K562 (cell line): ENCODE data around the gene ABLIM1. TPM values are rescaled to one million over a fixed set of nuclear protein-coding genes. Genes with fewer than 3 reads are reported as not detected.

Experiments used
- ATAC-seq: fragments of 200-7000 bp; cut with Tn5 transposase; 3 replicates; pipeline ENCODE4 v1.9.1; 2020; ENCODE audit warnings: moderate library complexity
- BruUV-seq: library from RNA; stranded (reverse); fragments of 400-500 nt; replicated peaks from 2 replicates; lab custom pipeline; 2021; lab: Mats Ljungman, UMichigan
- CTCF ChIA-PET: fragments of 300-600 bp; formaldehyde crosslinking; extraction: SDS; loops from one replicate; lab custom pipeline; 2021; ENCODE audit warnings: low intra/inter-chr PET ratio; lab: Yijun Ruan, JAX
- POLR2A ChIA-PET: fragments of 300-600, 350-650 bp; sonication (Branson Sonifier 250); formaldehyde crosslinking; extraction: SDS; loops from one replicate; lab custom pipeline; 2021; ENCODE audit warnings: antibody characterized with exemption, inconsistent platforms; lab: Yijun Ruan, JAX
- DNase-seq, 4 experiments: peaks; one replicate each; pipeline versions ENCODE4 v3.0.0 to v3.0.0-alpha.2; 2011 to 2018; ENCODE audit warnings: low spot score in 3 of 4, mixed read lengths in 3 of 4; ENCODE audit errors: extremely low read depth in 1 of 4
- FAIRE-seq: peaks from 2 replicates; lab custom pipeline; 2011; peaks lifted over from hg19 to GRCh38; lab: Jason Lieb, UNC
- H2AFZ ChIP-seq: 2 replicates; pipeline ENCODE4 v1.6.0; 2011; ENCODE audit warnings: low read depth, low read length, control low read depth, inconsistent platforms
- H3K27ac ChIP-seq: fragments of 200-600 bp; 3 replicates; pipeline ENCODE4 v1.8.0; 2011; ENCODE audit warnings: low read depth, mild to moderate bottlenecking, control low read depth, inconsistent platforms, low read length, moderate library complexity, mixed read lengths; ENCODE audit errors: extremely low read depth
- H3K27me3 ChIP-seq, 2 experiments: fragments of 300-600 bp in 1 of 2; 2 replicates in 1 of 2; 3 replicates in 1 of 2; pipeline versions ENCODE4 v1.6.0 to v1.8.0; 2011; ENCODE audit warnings: inconsistent platforms in 2 of 2, low read length in 2 of 2, mild to moderate bottlenecking in 1 of 2, mixed read lengths in 1 of 2, moderate library complexity in 1 of 2; ENCODE audit not compliant: control insufficient read depth in 2 of 2, insufficient read depth in 2 of 2
- H3K36me3 ChIP-seq: fragments of 300-600 bp; 3 replicates; pipeline ENCODE4 v1.8.0; 2011; ENCODE audit warnings: mild to moderate bottlenecking, low read length, inconsistent platforms; ENCODE audit not compliant: control insufficient read depth, insufficient read depth
- H3K4me1 ChIP-seq, 2 experiments: fragments of 200-600 bp in 1 of 2; replicated peaks in 1 of 2; 2 replicates in 1 of 2; 3 replicates in 1 of 2; pipeline versions ENCODE4 v1.5.1 to v1.8.0; 2011; ENCODE audit warnings: inconsistent platforms in 2 of 2, low read length in 2 of 2, mild to moderate bottlenecking in 1 of 2, mixed read lengths in 1 of 2, moderate library complexity in 1 of 2; ENCODE audit not compliant: control insufficient read depth in 2 of 2, insufficient read depth in 2 of 2
- H3K4me2 ChIP-seq: 2 replicates; pipeline ENCODE4 v1.6.1; 2011; ENCODE audit warnings: low read length, control low read depth, inconsistent platforms, mixed read lengths; ENCODE audit not compliant: insufficient read depth
- H3K4me3 ChIP-seq: fragments of 200-600 bp; sonication (generic), shearing (Covaris generic); 2 replicates; pipeline ENCODE4 v1.5.1; 2016; ENCODE audit warnings: control low read depth, inconsistent platforms
- H3K79me2 ChIP-seq: fragments of 200-600 bp; 3 replicates; pipeline ENCODE4 v1.8.0; 2011; ENCODE audit warnings: low read length, inconsistent platforms; ENCODE audit not compliant: control insufficient read depth, insufficient read depth
- H3K9ac ChIP-seq, 2 experiments: 2 replicates each; pipeline versions ENCODE4 v1.6.0 to v1.6.1; 2011; ENCODE audit warnings: low read depth in 2 of 2, low read length in 2 of 2, control low read depth in 1 of 2, inconsistent platforms in 1 of 2, mild to moderate bottlenecking in 1 of 2, mixed read lengths in 1 of 2; ENCODE audit not compliant: insufficient read depth in 1 of 2
- H3K9me1 ChIP-seq: one replicate; pipeline ENCODE4 v1.6.0; 2011; ENCODE audit warnings: inconsistent platforms, mild to moderate bottlenecking, low read length, moderate library complexity; ENCODE audit not compliant: control insufficient read depth, insufficient read depth
- H3K9me3 ChIP-seq: replicated peaks from 2 replicates; pipeline ENCODE4 v1.5.1; 2011; ENCODE audit warnings: low read depth, low read length, inconsistent platforms; ENCODE audit not compliant: control insufficient read depth, insufficient read depth
- H4K20me1 ChIP-seq: replicated peaks from 2 replicates; pipeline ENCODE4 v1.6.1; 2011; ENCODE audit warnings: low read length, inconsistent platforms, mixed read lengths; ENCODE audit not compliant: control insufficient read depth, insufficient read depth
- ETV5 ChIP-seq: sonication (generic); formaldehyde crosslinking; IDR thresholded peaks from 2 replicates; pipeline ENCODE4 v1.4.0; 2020; ENCODE audit warnings: low read depth, mild to moderate bottlenecking, missing genetic modification reagents
- RB1 ChIP-seq: fragments of 450-650 bp; IDR thresholded peaks from 2 replicates; pipeline ENCODE4 v1.6.1; 2017; ENCODE audit warnings: low read depth, mild to moderate bottlenecking
- ZNF57 ChIP-seq: fragments of 450-650 bp; formaldehyde crosslinking; IDR thresholded peaks from 2 replicates; pipeline ENCODE4 v1.4.0; 2020; ENCODE audit warnings: mild to moderate bottlenecking, moderate library complexity
- ZNF699 ChIP-seq: fragments of 250-450 bp; sonication (Bioruptor Pico); IDR thresholded peaks from 2 replicates; pipeline ENCODE4 v1.8.0; 2021; ENCODE audit warnings: mild to moderate bottlenecking, moderate library complexity; ENCODE audit not compliant: insufficient replicate concordance
- WGBS: fragments of 100-300 bp; shearing (Covaris generic); methylation state at CpG from one replicate; pipeline ENCODE4 v1.1.6; 2016; ENCODE audit warnings: low coverage, mixed read lengths; ENCODE audit not compliant: insufficient coverage; ENCODE audit errors: missing lambda C conversion rate; 5-methylcytosine and 5-hydroxymethylcytosine counted together
- in situ Hi-C: fragments of 300-500 bp; cut with MboI; formaldehyde crosslinking; loops from 4 replicates; pipeline ENCODE4 v1.15.0; 2018; ENCODE audit warnings: inconsistent platforms, mixed read lengths
- intact Hi-C: fragments of 100-400 bp; cut with micrococcal nuclease; formaldehyde crosslinking; loops from 2 replicates; pipeline ENCODE4 v1.14.2; 2022
- polyA plus RNA-seq, 8 experiments: library from polyadenylated mRNA; depleted of rRNA in 4 of 8; stranded (reverse) in 5 of 8; unstranded in 3 of 8; fragments of >200 nt; fragmentation: Nextera tagmentation in 2 of 8; fragmentation: Illumina TruSeq in 1 of 8; extraction: Ambion mirVana in 2 of 8; extraction: Trizol in 1 of 8; gene quantifications; 2 replicates each; pipeline versions ENCODE4 v1.2.1 to v1.2.3, GENCODE V29; 2011 to 2014; ENCODE audit warnings: inconsistent platforms in 1 of 8, missing spikeins in 1 of 8
- total RNA-seq, 7 experiments: library from RNA; depleted of rRNA in 6 of 7; stranded (reverse); fragments of >200 nt in 6 of 7; fragmentation: Illumina TruSeq in 2 of 7; extraction: Trizol in 2 of 7; gene quantifications; 2 replicates each; pipeline versions ENCODE4 v1.2.1 to v1.2.3, GENCODE V29; 2011 to 2021; ENCODE audit warnings: low replicate concordance in 1 of 7
- TF ChIP-seq, protein P1 (sequence below): sonication (generic); formaldehyde crosslinking; IDR thresholded peaks from 2 replicates; pipeline ENCODE4 v1.8.1; 2022; ENCODE audit warnings: missing genetic modification reagents
- TF ChIP-seq, protein P2 (sequence below): fragments of 250-450 bp; sonication (Bioruptor Pico); IDR thresholded peaks from 2 replicates; pipeline ENCODE4 v1.5.0; 2021

ABLIM1 gene
- total and polyA plus RNA-seq, 9 of the 15 experiments (the other 6 are each of a cell fraction or from before 2014, with no cell fraction given): 0.07 to 0.49 (median 0.14) TPM; not detected in 6

DNA sequence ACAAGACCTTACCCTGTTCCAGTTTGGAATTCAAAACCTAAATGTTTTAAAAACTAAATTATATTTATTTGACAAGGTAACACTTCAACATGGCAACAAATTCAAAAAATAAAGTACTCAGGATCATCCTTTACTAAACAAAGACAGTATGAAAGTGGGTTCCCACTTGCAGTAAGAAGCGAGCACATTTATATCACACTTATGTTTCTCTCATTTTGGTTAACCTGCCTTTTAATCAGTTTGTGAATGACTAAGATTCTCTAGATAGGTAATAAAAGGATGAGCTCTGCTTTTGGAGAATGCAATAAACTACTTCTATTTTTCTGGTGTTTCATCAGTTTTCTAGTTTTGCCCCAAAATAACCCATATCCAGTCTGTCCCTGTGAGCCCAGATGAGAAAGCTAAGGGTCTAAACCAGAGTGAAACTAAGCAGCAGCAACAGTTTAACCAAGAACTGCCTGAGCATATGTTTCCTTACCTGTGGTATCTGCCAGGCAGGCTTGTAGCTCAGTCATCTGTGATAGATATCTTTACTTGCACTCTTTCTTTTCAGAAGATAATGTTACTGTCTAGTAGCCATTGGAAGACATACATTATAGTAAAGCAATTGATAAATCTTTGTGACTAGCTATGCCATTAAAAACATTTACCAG, 64.1 kb downstream of the ABLIM1 start:
- Histone ChIP-seq H3K4me3 (no peak overlapping the region), H3K36me3 (no peaks in the 10 kb centered on the region), H3K9me1 (no peaks in the 10 kb centered on the region), H3K27me3 (no peaks in the 10 kb centered on the region), H3K79me2 (no peaks in the 10 kb centered on the region), H3K27ac (no peak overlapping the region), H2AFZ (no peak overlapping the region), H3K9ac (no peak overlapping the region), H3K9me3 (no peaks in the 10 kb centered on the region), H4K20me1 (no peaks in the 10 kb centered on the region), H3K4me1 (no peaks in the 10 kb centered on the region), H3K4me2 (no peak overlapping the region)
- in situ Hi-C loops: no loop called here
- intact Hi-C loops: no loop called here
- BruUV-seq: no TSS peak
- ChIA-PET CTCF (no interaction called here), POLR2A (no interaction called here)
- no peak for ATAC-seq
- TF ChIP-seq ZNF57 (CRISPR knock-in tag) (no peak), ZNF699 (no peak), ETV5 (CRISPR knock-in tag) (no peak), RB1 (no peak)
- TF ChIP-seq, protein P1, sequence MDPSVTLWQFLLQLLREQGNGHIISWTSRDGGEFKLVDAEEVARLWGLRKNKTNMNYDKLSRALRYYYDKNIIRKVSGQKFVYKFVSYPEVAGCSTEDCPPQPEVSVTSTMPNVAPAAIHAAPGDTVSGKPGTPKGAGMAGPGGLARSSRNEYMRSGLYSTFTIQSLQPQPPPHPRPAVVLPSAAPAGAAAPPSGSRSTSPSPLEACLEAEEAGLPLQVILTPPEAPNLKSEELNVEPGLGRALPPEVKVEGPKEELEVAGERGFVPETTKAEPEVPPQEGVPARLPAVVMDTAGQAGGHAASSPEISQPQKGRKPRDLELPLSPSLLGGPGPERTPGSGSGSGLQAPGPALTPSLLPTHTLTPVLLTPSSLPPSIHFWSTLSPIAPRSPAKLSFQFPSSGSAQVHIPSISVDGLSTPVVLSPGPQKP (CRISPR knock-in tag): no peak
- TF ChIP-seq, protein P2, sequence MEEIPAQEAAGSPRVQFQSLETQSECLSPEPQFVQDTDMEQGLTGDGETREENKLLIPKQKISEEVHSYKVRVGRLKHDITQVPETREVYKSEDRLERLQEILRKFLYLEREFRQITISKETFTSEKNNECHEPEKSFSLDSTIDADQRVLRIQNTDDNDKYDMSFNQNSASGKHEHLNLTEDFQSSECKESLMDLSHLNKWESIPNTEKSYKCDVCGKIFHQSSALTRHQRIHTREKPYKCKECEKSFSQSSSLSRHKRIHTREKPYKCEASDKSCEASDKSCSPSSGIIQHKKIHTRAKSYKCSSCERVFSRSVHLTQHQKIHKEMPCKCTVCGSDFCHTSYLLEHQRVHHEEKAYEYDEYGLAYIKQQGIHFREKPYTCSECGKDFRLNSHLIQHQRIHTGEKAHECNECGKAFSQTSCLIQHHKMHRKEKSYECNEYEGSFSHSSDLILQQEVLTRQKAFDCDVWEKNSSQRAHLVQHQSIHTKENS (CRISPR knock-in tag): no peak
- 0% methylated on average over 1 of the region's 1 CpG for WGBS
- no peak for FAIRE-seq
- no peak for DNase-seq
